GM06990 (cell line): Measurements from ENCODE around the gene HYAL2.
"Not testable (repeated sequence)": the region's sequence is repeated elsewhere in the genome, so short reads cannot be mapped to it uniquely, and the experiment has no call there.

ENCODE experiments used
- DNase-seq: peaks from one replicate; pipeline ENCODE4 v3.0.0-alpha.2; 2011; ENCODE audit not compliant: insufficient read length; ENCODE audit errors: extremely low read depth
- H3K27me3 ChIP-seq: replicated peaks from 2 replicates; pipeline ENCODE4 v1.6.0; 2011; ENCODE audit warnings: low read length; ENCODE audit not compliant: control insufficient read depth, insufficient read depth
- H3K36me3 ChIP-seq: 2 replicates; pipeline ENCODE4 v1.5.1; 2011; ENCODE audit warnings: low read length; ENCODE audit not compliant: control insufficient read depth, insufficient read depth
- H3K4me3 ChIP-seq: replicated peaks from 2 replicates; pipeline ENCODE4 v1.5.1; 2011; ENCODE audit warnings: low read depth, mild to moderate bottlenecking, control low read depth, low read length
- CTCF ChIP-seq: IDR thresholded peaks from 2 replicates; pipeline ENCODE4 v1.5.1; 2011; ENCODE audit warnings: low read length, control low read depth, mild to moderate bottlenecking, inconsistent platforms; ENCODE audit not compliant: insufficient read depth, poor library complexity, severe bottlenecking

Gene HYAL2

GRCh38 chr3:50318163-50318562 is 4.4 kb downstream of the HYAL2 start:
- Histone ChIP-seq H3K36me3 (peaks cover 5% of the 10 kb centered on the region), H3K27me3 (no peaks in the 10 kb centered on the region), H3K4me3 (no peak overlapping the region)
- DNase-seq = no peak
- no peak for TF ChIP-seq CTCF

- Histone ChIP-seq H3K27me3 (no peaks in the 10 kb centered on the region), H3K4me3 (no peak overlapping the region), H3K36me3 (peaks cover 5% of the 10 kb centered on the region)
- no peak for TF ChIP-seq CTCF
- DNase-seq = no peak
These were observed 5.2 kb downstream of the HYAL2 start for GRCh38 chr3:50317300-50317699.

- peak; percentile 65 for DNase-seq
- no peak for TF ChIP-seq CTCF
- no peaks in the 10 kb centered on the region for H3K27me3 ChIP-seq
- H3K4me3 ChIP-seq = no peak overlapping the region
- peaks cover 5% of the 10 kb centered on the region for H3K36me3 ChIP-seq
These were observed 5.8 kb downstream of the HYAL2 start for GRCh38 chr3:50316657-50317242.

- no peak overlapping the region for H3K4me3 ChIP-seq
- H3K27me3 ChIP-seq = no peaks in the 10 kb centered on the region
- H3K36me3 ChIP-seq = peaks cover 5% of the 10 kb centered on the region
- TF ChIP-seq CTCF = no peak
- DNase-seq = no peak
These were observed 7.7 kb downstream of the HYAL2 start for GRCh38 chr3:50314816-50315215.

GRCh38 chr3:50314342-50314741 is 8.2 kb downstream of the HYAL2 start:
- Histone ChIP-seq H3K4me3 (no peak overlapping the region), H3K36me3 (peaks cover 5% of the 10 kb centered on the region), H3K27me3 (no peaks in the 10 kb centered on the region)
- DNase-seq = no peak
- no peak for TF ChIP-seq CTCF

GRCh38 chr3:50312041-50312440 is 10.5 kb downstream of the HYAL2 start:
- H3K36me3 ChIP-seq, DNase-seq, H3K27me3 ChIP-seq, H3K4me3 ChIP-seq: not testable (repeated sequence)
